GM18526 (cell line): Measurements from ENCODE around the gene MBOAT2.

Source experiments
- POLR2A ChIP-seq: IDR thresholded peaks from 3 replicates; pipeline ENCODE4 v1.6.1; 2011; ENCODE audit not compliant: insufficient read length; ENCODE audit errors: extremely low read depth

MBOAT2 gene

DNA sequence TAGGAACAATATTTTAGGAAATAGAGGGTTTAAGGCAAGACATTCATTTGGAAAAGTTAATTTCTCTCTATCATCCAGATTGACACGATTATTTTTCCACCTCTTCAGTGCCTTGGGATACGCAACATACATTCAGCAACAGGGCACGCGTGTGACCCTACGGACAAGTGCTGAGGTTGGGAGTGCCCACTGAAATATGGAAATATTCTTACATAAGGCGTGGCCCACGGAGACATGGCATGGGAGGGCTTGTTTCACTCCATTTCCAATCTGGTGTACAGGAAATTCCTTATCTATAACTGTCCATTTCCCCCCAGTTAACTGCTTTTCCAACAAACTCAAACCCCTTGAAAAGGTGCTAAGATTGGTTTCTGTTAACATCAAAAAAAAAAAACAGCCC is 145.2 kb downstream of the MBOAT2 start:
- no peak for TF ChIP-seq POLR2A

DNA sequence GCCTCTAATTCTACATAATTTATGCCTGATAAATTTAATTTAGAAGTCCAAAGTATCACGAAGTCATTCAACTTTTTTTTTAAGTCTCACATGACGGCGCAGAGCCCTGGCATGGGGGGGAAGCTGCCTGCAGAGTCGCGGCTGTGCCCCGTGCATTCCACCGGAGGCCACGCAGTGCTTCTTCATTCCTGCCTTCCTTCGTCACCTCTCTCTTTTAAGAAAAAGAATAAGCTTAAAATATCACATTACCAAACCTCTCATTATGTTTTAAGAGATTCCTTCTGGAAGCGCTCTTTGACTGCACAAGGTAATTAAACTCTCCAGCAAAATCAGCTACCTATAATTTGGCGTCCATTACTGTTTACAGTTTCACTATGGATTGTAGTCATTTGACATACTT is 145.8 kb downstream of the MBOAT2 start:
- no peak for TF ChIP-seq POLR2A

DNA sequence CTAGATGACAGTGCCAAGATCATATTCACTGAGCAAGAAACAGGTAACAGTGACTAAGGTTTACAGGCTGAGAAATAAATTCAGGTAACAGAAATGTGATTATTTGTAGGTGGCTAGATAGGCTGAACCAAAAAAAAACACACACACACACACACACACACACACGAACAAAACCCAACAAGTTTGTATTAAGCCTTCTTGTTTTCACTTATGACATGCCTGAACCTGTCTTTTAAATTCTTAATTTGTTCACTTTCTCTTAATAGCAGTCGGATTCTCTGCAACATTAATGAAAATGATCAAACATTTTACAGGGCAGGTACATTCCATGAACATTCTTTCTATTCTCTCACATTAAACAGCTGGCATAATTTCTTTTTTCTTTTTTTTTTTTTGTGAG is 147.3 kb downstream of the MBOAT2 start:
- TF ChIP-seq POLR2A, result no peak

DNA sequence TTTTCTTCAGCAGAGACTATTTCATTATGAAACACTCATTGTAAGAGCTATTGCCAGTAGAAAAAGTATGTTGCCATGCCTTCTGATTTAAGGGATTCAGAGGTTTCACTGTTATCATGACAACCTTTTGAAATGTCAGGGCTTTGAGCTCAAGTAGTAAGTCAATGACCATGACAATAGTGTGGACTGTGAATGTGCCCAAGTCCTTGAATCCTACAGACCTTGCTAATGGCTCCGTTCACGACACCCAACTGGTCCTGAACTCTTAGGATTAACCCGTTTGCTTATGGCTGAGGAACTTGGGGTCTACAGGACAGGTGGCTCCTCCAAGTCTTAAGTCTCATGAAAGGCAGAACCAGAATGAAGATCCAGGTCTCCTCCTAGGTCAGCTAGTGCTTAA is 148.5 kb downstream of the MBOAT2 start:
- TF ChIP-seq POLR2A, result no peak

DNA sequence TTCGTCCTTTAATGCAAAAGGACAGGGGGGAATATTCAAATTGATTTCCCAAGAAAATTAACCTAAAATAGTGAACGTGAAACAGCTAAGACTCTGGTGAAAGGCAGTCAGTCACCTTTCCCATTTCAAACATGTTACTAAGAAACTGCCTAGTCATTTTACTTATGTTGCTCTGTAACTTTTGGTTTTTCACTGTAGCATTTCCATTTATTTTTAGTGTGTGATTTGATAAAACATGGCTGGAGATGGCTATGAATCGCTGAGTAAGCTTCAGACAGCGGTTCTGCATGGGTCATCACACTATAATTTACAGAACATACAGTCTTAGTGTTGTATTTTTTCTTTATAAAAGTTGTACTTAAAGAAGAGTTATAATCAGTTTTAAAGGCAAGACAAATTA is 150.1 kb downstream of the MBOAT2 start:
- TF ChIP-seq POLR2A, result no peak

DNA sequence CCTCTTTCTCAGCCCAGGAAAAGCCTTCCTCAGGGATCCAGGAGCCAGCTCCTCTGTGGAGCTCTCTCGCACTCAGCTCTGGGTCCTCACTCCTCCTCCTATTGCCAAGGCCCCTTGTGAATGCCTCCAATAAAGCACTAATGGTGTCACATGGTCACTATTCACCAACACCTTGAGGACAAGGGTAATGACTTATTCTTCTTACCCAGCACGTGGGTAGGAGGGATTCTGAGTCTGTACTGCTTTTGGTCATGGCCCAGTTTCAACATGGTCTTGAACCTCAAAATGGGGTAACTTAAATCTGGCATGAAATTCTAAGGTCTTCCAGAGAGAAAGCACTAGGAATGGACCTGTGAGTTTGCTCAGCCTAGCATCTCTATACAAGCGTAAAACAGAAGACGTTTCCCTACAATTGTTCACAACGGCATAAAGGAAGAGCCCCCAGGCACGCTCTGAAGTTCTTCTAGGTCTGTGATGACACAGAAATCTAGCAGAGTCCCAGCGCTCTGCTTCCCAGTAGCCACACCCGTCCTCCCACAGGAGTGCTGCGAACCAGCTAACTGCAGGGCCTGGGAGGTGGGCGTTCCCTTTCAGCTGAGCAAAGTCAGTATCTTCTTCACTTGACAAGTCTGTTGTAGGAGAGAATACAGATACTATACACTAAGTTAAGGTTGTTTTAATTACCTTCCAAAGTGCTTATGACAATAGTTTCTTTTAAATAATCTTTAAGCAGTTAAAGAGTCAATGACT is 151.5 kb downstream of the MBOAT2 start:
- TF ChIP-seq POLR2A, result no peak

DNA sequence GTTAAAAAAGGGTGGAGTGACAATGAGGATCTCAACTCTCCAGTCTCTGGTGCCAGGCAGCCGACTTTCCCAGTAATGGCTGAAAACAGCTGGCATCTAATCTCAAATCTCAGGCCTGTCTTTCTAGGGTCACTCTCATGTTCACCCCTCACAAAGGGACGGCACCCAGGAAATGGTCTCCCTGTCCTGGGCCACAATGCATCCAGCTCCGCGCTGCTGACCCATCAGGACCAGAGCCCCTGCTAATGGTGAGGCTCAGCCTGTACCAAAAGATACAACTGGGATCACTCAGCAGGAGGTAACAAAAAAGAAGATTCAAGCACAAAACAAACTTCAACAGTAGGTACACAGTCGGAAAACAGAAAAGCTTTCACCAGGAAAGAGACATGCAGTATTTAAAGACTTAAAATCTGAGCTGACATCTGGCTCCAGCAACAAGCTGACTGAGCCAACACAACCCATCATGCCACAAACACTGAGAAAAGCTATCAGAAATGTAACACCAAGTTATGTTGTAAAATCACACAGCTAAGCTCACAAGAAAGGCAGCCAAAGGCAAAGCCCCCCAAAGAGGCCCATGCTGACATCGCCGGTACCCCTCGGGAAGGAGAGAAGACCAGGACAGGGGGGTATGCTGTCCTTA is 152.5 kb downstream of the MBOAT2 start:
- no peak for TF ChIP-seq POLR2A

DNA sequence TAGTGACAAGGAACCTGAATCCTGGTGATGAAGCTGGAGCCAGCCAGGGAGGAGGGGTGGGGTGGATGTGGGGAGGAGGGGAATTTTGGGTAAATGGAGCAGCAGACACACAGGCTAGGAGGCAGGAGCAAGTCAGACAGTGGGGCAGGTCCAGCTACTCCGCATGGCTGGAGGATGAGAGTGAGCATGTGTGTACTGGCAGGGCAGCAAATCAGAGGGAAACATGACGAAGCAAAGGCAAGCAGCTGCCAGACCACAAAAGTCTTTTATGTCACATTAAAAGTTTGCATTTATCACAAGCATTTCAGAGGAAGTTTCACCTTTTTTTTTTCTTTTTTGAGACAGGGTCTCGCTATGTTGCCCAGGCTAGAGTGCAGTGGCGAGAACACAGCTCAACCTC is 154.2 kb downstream of the MBOAT2 start:
- no peak for TF ChIP-seq POLR2A

DNA sequence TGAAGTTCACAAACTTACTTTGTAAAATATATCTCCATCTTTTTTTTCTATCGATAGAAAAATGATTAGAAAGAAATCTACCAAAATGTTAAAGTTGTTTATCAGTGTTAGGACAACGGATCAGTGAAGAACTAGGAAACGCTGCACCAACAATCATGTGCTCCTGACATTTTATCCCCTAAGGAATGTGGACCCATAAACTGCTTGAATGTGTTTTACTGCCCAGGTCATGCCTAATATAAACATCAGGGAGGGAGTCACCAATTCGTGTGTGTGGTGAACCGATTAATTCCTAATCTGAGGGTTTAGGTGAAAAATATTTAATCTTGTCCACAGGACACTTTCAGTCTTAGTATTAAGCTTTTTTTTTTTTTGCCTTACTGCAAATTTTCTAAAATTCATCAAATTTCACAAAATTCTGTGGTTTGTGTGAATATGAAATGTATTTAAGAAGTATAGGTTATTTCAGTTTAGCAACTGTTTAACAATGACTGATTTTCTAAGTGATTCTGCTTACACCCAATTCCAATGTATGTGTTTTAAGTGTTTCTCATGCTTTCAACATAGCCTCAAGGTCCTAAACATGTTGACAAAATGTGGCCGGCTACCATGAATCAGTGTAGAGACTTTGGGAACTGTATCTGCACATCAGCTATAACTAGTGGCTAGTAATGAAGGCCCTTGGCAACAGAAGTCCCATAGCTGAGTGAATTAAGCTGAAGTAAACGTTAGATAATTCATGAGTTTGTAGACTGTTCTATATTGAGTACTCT is 155.0 kb downstream of the MBOAT2 start:
- no peak for TF ChIP-seq POLR2A

DNA sequence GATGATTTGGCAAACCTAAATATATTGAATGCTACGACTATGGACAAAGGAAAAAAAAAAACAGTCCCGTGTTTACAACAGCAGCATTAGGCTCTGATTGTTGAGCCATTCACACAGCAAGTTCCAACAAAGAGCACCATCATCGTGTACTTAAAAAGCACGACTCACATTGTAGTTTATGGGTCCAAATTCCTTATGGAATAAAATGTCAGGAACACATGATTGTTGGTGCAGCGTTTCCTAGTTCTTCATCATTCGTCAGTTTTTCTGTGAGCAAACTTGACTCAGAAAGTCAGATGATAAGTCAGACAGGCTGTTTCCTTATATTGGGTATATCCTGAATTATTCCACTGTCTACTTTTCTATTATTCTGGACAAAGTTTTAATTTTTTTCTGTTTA is 156.1 kb downstream of the MBOAT2 start:
- TF ChIP-seq POLR2A, result no peak

DNA sequence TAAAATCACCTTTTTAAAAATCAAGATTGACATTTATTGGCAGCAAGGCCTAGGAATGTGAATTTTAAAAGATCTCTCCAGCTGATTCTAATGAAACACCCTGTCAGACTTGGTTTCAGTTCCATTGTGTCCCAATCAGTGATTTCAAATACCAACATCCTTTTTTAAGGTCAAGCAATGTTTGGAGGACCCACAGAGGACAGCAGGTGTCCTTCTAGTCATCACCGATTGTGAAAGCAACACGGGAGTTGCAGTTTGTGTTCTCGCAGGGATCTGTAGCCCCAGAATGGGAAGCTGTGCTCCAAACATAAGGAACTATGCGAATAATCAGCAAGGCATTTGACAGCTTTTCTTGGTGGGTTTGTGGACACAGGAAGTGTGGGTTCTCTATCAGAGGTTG is 161.6 kb downstream of the MBOAT2 start:
- TF ChIP-seq POLR2A, result no peak

DNA sequence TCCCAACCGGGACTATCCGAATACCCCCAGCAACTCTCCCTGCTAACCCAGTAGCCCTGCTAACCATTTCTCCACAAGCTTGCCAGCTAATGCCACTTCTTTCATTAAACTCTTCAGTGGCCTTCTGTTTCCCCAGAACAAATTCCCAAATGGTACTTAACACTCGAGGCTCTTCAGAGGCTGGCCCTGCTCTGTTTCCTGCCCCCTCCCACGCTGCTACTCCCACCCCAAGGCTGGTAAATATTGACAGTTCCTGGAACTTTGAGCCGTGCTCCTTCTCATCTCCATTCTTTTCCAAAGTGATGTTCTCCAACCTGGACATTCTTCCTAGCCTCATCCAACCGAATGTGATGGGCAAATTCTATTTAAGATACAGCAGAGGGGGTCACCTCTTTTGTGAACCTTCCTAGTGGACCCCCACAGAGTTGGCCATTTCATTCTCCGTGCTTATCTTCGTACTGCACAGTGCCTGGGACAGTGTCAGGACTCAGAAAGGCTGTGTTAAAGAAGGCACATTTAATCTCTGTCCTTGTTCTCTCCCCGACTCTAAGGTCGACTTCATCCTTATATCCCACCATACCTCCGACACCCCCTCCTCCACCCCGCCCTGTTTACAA is 162.9 kb downstream of the MBOAT2 start:
- no peak for TF ChIP-seq POLR2A

DNA sequence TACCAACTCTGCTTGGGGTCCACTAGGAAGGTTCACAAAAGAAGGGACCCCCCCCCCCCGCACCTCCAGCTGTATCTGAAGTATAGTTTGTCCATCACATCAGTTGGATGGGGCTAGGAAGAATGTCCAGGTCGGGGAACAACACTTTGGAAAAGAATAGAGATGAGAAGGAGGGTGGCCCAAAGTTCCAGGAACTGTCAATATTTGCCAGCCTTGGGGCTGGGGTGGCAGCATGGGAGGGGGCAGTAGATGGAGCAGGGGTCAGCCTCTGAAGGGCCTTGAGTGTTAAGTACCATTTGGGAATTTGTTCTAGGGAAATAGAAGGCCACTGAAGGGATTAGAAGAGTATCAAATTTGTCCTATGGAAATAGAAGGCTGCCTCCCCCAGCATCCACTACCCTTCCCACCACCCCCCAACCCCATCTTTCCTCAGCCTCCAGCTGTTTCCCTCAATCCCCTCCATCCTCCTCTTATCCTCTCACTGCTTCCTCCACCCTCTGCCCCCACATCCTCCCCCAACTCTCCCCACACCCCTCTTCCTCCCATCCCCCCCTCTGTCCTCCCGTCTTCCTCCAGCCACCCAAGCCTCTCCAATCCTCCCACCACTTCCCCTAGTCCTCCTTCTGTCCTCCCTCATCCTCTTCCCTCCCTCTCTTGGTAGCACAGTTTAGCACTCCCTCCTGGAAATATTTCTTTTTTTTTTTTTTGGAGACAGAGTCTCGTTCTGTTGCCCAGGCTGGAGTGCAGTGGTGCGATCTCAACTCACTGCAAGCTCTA is 164.1 kb downstream of the MBOAT2 start:
- TF ChIP-seq POLR2A, result no peak

DNA sequence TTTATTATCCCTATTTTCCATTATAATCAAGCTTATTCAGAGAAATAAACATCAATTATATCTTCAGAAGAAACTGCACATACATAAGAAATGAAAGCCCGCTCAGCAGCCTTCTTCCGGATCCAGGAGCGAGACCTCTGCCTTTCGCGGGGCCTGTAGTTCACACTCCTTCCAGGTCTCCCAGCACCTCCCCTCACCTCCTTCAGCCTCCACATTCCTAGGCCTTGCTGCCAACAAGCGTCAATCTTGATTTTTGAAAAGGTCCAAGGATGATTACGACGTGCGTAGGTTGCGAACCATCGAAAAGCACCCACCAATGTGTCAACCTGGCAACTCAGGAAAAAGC is 165.7 kb downstream of the MBOAT2 start:
- TF ChIP-seq POLR2A, result no peak

DNA sequence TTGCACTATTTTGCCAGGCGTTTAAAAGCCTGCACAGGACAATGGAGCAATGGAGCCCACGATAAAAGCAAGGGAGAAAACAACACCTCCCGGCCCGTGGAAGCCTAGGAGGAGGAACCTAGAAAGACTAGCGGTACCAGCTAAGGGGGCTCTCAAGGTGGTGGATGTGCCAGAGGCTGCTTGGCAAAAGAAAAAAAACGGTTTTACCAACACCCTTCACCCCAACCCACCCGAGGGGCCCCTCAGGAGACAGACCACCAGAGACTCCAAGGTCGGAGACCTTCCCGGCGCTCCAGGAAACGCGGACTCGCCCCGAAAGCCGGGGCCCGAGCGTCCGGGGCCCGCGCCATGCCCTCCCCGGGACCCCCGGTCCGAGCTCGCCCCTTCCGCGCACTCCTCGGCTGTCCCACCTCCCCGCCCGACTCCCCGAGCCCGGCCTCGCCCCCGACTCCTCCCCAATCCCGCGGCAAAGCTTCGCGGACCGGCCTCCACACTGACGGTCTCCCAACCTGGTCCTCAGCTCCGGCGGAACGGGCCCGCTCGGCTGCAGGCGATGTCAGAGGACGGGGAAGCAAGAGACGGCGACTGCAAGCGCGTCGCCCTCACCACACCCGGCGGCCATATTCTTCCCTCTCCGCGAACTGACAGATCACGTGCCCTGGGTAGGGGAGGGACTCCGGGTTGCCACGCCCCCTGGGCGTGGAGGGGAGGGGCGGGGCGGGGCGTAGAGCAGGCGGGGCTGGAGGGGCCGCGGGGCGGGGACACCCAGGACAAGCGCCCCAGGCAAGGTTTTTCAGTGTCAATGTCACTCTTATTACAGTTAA is 166.3 kb downstream of the MBOAT2 start, which contains the start of gene KIDINS220:
TSS of gene KIDINS220 (minus strand) at position 643 of the 824 bp plus-strand sequence. CDS start 10,520 bp downstream, outside the sequence.
- peak; percentile 88 for TF ChIP-seq POLR2A

DNA sequence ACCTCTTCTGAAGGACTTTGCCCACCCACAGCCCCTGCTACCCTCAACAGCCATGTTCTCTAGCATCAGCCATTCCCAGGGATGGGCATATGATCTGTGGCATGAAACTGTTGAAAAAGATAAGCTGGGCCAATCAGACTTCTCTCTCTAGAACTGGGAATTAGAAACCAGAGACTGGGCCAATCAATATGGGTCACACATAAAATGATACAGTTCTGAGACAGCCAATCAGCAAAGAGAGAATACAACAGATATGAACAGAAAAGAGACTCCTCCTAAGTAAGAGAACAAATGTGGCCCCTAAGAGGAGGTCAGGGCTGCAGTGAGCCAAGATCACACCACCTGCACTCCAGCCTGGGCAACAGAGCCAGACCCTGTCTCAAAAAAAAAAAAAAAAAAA is 168.2 kb downstream of the MBOAT2 start:
- TF ChIP-seq POLR2A, result no peak
